Natural killer cell (primary cell): ENCODE measurements around the gene MYO16. TPM values are rescaled to one million over a fixed set of nuclear protein-coding genes. Genes with fewer than 3 reads are reported as not detected.

Experiments used
- ATAC-seq, 3 donors: fragments of 150-1000 bp in 2 of 3; fragments of 200-7000 bp in 1 of 3; cut with Tn5 transposase; 1 replicate in 1 of 3; 2 replicates in 2 of 3; pipeline ENCODE4 v1.10.0; 2021; ENCODE audit warnings: mild to moderate bottlenecking in 2 of 3, moderate library complexity in 2 of 3
- DNase-seq, 2 donors: peaks; one replicate each; pipeline versions ENCODE4 v3.0.0 to v3.0.0-alpha.2; 2013 to 2021; ENCODE audit warnings: mixed read lengths in 1 of 2
- H3K27ac ChIP-seq: one replicate; pipeline ENCODE4 v1.5.1; 2013; ENCODE audit warnings: mild to moderate bottlenecking, low read length
- H3K27me3 ChIP-seq: one replicate; pipeline ENCODE4 v1.6.1; 2013; ENCODE audit warnings: low read length; ENCODE audit not compliant: control insufficient read depth, insufficient read depth
- H3K36me3 ChIP-seq: one replicate; pipeline ENCODE4 v1.6.1; 2013; ENCODE audit warnings: low read length; ENCODE audit not compliant: control insufficient read depth, insufficient read depth
- H3K4me1 ChIP-seq: one replicate; pipeline ENCODE4 v1.6.1; 2013; ENCODE audit warnings: low read length; ENCODE audit not compliant: control insufficient read depth, insufficient read depth
- H3K4me3 ChIP-seq: one replicate; pipeline ENCODE4 v1.5.1; 2013; ENCODE audit warnings: low read length
- H3K9me3 ChIP-seq: one replicate; pipeline ENCODE4 v1.6.1; 2013; ENCODE audit warnings: low read length; ENCODE audit not compliant: control insufficient read depth, insufficient read depth
- H3K27ac Mint-ChIP-seq, 2 donors: one replicate each; pipeline ENCODE4 v1.8.0; 2022; ENCODE audit warnings: mild to moderate bottlenecking in 2 of 2, mixed read lengths in 2 of 2, moderate library complexity in 1 of 2
- H3K27me3 Mint-ChIP-seq, 2 donors: one replicate each; pipeline ENCODE4 v1.8.0; 2022; ENCODE audit warnings: low read depth in 2 of 2, mixed read lengths in 2 of 2
- H3K36me3 Mint-ChIP-seq: one replicate; pipeline ENCODE4 v1.8.0; 2022; ENCODE audit warnings: mixed read lengths
- H3K4me1 Mint-ChIP-seq, 2 donors: one replicate each; pipeline ENCODE4 v1.8.0; 2022; ENCODE audit warnings: mixed read lengths in 2 of 2
- H3K4me3 Mint-ChIP-seq: one replicate; pipeline ENCODE4 v1.8.0; 2022; ENCODE audit warnings: mild to moderate bottlenecking, moderate library complexity, mixed read lengths
- H3K9me3 Mint-ChIP-seq, 2 donors: one replicate each; pipeline ENCODE4 v1.8.0; 2022; ENCODE audit warnings: mixed read lengths in 2 of 2
- WGBS: methylation state at CpG from one replicate; pipeline ENCODE4 v1.1.7; 2013; ENCODE audit warnings: missing lambda C conversion rate; ENCODE audit not compliant: insufficient coverage; 5-methylcytosine and 5-hydroxymethylcytosine counted together
- intact Hi-C: fragments of 100-400 bp; cut with micrococcal nuclease; formaldehyde crosslinking; loops from one replicate; pipeline ENCODE4 v1.14.2; 2022
- total RNA-seq, 4 donors: library from RNA; stranded (reverse); fragments of 120-200 nt in 1 of 4; gene quantifications; one replicate each; pipeline versions ENCODE4 v1.2.3 to v1.2.4, GENCODE V29; 2013 to 2022
- TF ChIP-seq, protein P1 (sequence below): fragments of 200-600 bp; IDR thresholded peaks from one replicate; pipeline ENCODE4 v1.8.0; 2022; ENCODE audit warnings: antibody characterized with exemption

MYO16 gene
- total RNA-seq, 3 donors from 2014 or later (not counting 1 experiment from before 2014, with no cell fraction given): 0.28 TPM; not detected in 2

DNA sequence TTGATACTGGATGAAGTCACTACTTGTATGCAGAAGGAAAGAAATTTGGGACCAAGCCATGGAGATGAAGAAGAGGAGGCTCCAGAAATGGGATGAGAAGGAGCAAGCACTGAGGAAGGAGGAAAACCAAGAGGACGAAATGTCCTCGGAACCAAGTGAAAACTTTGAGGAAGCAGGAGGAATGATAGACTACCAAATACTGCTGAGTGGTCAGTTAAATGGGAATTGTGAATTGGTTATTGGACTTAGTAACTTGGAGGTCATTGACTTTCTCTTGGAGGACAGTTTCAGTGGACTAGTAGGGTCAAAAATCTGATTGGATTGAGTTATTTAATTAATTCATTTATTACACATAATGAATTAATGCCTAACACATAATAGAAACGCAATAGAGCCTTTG, 167.9 kb downstream of the MYO16 start:
- no peaks in the 10 kb centered on the region for H3K36me3 Mint-ChIP-seq
- H3K36me3 ChIP-seq: no peaks in the 10 kb centered on the region
- DNase-seq (no peak), ATAC-seq (no peak)
- no peaks in the 10 kb centered on the region for H3K9me3 ChIP-seq
- TF ChIP-seq, protein P1, sequence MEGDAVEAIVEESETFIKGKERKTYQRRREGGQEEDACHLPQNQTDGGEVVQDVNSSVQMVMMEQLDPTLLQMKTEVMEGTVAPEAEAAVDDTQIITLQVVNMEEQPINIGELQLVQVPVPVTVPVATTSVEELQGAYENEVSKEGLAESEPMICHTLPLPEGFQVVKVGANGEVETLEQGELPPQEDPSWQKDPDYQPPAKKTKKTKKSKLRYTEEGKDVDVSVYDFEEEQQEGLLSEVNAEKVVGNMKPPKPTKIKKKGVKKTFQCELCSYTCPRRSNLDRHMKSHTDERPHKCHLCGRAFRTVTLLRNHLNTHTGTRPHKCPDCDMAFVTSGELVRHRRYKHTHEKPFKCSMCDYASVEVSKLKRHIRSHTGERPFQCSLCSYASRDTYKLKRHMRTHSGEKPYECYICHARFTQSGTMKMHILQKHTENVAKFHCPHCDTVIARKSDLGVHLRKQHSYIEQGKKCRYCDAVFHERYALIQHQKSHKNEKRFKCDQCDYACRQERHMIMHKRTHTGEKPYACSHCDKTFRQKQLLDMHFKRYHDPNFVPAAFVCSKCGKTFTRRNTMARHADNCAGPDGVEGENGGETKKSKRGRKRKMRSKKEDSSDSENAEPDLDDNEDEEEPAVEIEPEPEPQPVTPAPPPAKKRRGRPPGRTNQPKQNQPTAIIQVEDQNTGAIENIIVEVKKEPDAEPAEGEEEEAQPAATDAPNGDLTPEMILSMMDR: no peak
- peaks cover 3 to 11% of the 10 kb centered on the region in 2 donors for H3K9me3 Mint-ChIP-seq
- H3K27ac Mint-ChIP-seq: no peak overlapping the region
- intact Hi-C loops: no loop called here
- no peak overlapping the region for H3K4me3 Mint-ChIP-seq
- H3K27me3 Mint-ChIP-seq: no peaks in the 10 kb centered on the region
- no peaks in the 10 kb centered on the region for H3K4me1 Mint-ChIP-seq
- H3K4me1 ChIP-seq: no peaks in the 10 kb centered on the region
- H3K27ac ChIP-seq: no peak overlapping the region
- WGBS: 96% methylated on average over 2 of the region's 3 CpGs
- H3K27me3 ChIP-seq: no peaks in the 10 kb centered on the region
- H3K4me3 ChIP-seq: no peak overlapping the region

DNA sequence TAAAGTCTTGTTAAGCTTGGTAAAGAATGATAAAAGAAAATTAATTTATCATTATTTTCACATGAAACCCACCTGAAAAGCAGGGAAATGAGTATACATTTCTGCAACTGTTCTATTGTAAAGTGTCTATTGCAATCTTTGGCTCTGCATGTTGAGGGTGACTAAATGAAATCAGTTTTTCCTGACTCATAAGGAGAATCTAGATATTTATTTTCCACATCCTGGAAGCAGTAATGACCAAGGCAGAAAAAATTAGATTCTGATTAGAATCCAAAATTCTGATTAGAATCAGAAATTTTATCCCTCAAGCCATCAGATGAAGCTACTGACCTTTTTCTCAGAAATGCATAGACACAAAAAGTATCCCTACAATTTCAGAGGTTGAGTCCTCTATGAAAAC, 178.4 kb downstream of the MYO16 start:
- Mint-ChIP-seq H3K27ac (no peak overlapping the region), H3K4me1 (no peaks in the 10 kb centered on the region)
- intact Hi-C loops: no loop called here

GRCh38 chr13:108812165-108812564, 182.8 kb downstream of the MYO16 start:
- Histone ChIP-seq H3K36me3 (no peaks in the 10 kb centered on the region), H3K9me3 (no peaks in the 10 kb centered on the region), H3K4me3 (no peak overlapping the region), H3K27ac (no peak overlapping the region), H3K27me3 (no peaks in the 10 kb centered on the region), H3K4me1 (no peaks in the 10 kb centered on the region)
- no peaks in the 10 kb centered on the region for H3K27me3 Mint-ChIP-seq
- DNase-seq (no peak), ATAC-seq (no peak)
- H3K9me3 Mint-ChIP-seq: peaks cover 5 to 8% of the 10 kb centered on the region in 2 donors
- no peak overlapping the region for H3K4me3 Mint-ChIP-seq
- no peaks in the 10 kb centered on the region for H3K36me3 Mint-ChIP-seq
- WGBS: 93% methylated on average over 4 of the region's 5 CpGs
- intact Hi-C loops: no loop called here
- H3K4me1 Mint-ChIP-seq: no peaks in the 10 kb centered on the region
- H3K27ac Mint-ChIP-seq: no peak overlapping the region
- TF ChIP-seq, protein P1: no peak

More for the DNA sequence above, 178.4 kb downstream of the MYO16 start:
- no peaks in the 10 kb centered on the region for H3K27me3 ChIP-seq
- no peaks in the 10 kb centered on the region for H3K36me3 ChIP-seq
- no peaks in the 10 kb centered on the region for H3K9me3 ChIP-seq
- no peaks in the 10 kb centered on the region for H3K27me3 Mint-ChIP-seq
- no peaks in the 10 kb centered on the region for H3K4me1 ChIP-seq
- no peak overlapping the region for H3K4me3 Mint-ChIP-seq
- no peak for DNase-seq
- H3K36me3 Mint-ChIP-seq: no peaks in the 10 kb centered on the region
- no peak overlapping the region for H3K27ac ChIP-seq
- peaks cover 5% of the 10 kb centered on the region in 2 donors for H3K9me3 Mint-ChIP-seq
- TF ChIP-seq, protein P1: no peak
- H3K4me3 ChIP-seq: no peak overlapping the region
- no peak for ATAC-seq

GRCh38 chr13:108812661-108813060, 183.2 kb downstream of the MYO16 start:
- WGBS: 90% methylated on average over 2 of the region's 2 CpGs
- H3K4me3 Mint-ChIP-seq: no peak overlapping the region

More at GRCh38 chr13:108812661-108813060, 183.2 kb downstream of the MYO16 start:
- Mint-ChIP-seq H3K36me3 (no peaks in the 10 kb centered on the region), H3K27me3 (no peaks in the 10 kb centered on the region), H3K9me3 (peaks cover 4 to 8% of the 10 kb centered on the region in 2 donors), H3K27ac (no peak overlapping the region), H3K4me1 (no peaks in the 10 kb centered on the region)
- Histone ChIP-seq H3K36me3 (no peaks in the 10 kb centered on the region), H3K27ac (no peak overlapping the region), H3K4me1 (no peaks in the 10 kb centered on the region), H3K27me3 (no peaks in the 10 kb centered on the region), H3K9me3 (no peaks in the 10 kb centered on the region), H3K4me3 (no peak overlapping the region)
- ATAC-seq: no peak
- no peak for DNase-seq
- TF ChIP-seq, protein P1: no peak
- intact Hi-C loops: no loop called here
